Glomerular visceral epithelial cell (primary cell): ENCODE results near the gene PLA2R1.
A peak's percentile ranks its signal among the peaks of the same experiment; 100 is the strongest.
"Not testable (repeated sequence)": the region's sequence is repeated elsewhere in the genome, so short reads cannot be mapped to it uniquely, and the experiment has no call there.

Experiments
- DNase-seq: peaks from one replicate; pipeline ENCODE4 v3.0.0-alpha.2; 2016; ENCODE audit errors: extremely low spot score

PLA2R1 gene

DNA sequence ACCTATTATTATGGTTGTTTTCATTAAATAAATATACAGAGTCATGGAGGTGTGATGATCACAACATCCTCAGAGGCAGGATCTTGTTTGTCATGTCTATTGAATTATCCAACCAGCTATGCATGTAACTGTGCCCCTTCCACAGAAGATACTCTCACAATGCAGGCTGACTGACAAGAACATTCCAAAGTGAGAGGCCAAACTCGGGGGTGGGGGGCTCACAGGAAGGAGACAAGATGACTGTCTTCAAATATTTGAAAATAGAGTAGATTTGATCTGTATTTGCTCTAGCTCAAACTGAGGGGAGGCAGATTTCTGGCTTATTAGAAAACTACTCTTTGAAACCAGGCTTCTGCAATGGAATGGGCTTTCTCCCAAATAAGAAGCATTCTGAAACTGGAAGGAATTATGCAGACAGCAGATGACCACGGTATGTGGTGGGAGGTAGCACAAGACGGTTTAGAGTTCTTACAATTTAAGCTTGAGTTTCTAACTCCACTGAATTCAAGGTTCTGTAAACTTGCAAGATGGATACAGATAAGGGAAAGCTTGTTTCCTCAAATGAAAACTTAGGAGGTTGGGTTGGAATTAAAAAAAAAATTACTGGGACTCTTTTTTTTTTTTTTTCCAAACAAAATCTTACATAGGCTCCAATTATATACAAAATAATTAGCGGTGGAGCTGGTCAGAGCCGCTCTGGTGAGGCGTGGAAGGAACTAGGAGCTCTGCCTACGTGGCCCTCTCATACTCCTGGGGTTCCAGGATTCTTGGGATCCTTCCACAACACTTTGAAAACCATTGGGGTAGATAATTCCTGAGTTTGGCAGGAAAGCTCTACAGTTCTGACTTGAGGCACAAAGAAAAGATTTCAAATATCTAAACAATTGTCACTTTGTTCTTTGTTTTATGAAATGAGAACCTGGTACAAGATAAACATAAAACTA, 79.3 kb downstream of the PLA2R1 start:
- DNase-seq: no peak

DNA sequence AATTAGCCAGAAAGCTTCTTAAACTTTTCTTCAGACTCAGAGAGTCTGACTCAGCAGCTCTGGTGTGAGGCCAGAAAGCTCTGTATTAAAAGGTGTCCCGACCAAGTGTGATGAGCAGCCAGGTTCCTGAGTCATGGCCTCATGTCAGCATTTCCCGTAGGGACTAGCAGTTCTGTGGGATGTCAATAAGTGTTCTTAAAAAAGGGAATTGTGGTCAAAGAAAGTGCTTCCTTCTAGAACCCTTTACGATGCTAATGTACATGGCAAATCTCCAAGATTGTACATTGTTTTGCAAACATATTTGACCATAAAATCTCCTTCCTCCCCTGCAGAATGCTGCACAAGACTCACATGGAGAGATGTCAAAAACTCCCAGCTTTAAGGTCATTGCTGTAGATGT, 80.1 kb downstream of the PLA2R1 start:
- DNase-seq: peak; percentile 79

DNA sequence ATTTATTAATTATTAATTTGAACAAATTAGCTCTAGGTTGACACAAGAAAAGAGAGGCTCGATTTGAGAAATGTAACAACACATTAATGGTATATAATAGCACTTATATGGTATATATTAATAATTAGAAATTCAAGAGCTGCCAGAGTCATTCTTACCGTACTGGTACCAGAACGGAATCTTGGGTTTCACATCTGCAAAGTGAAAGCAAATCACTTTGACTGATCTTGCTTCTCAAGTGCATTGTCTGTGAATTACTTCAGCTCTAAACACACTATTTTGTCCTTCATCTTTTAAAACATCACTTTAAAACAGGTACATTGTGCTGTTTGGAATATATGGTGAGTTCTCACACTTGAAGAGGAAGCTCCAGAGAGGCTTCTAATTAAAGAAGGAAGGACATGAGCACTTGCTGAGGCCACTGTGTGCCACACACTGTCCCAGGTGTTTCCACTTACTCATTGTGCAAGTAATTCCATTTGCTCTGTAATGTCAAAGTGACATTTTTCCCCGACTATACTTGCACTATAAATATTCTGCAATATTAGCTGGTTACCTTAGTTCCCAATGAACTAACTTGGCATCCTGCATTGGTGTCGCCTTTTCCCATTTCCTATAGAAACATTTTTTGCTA, 85.8 kb downstream of the PLA2R1 start:
- DNase-seq: no peak

DNA sequence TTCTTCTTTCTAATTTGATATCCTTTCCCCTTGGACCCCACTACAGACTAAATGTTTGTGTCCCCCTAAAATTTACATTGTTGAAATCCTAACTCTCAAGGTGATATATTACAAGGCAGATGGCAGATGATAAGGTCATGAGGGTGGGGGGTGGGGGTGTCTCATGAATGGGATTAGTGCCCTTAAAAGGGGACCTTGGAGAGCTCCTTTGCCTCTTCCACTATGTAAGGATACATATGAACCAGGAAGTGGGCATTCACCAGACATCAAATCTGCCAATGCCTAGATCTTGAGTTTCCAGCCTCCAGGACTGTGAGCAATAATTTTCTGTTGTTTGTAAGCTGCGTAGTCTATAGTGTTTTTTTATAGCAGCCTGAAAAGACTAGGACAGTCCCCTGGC, 89.1 kb downstream of the PLA2R1 start:
- DNase-seq: no peak

DNA sequence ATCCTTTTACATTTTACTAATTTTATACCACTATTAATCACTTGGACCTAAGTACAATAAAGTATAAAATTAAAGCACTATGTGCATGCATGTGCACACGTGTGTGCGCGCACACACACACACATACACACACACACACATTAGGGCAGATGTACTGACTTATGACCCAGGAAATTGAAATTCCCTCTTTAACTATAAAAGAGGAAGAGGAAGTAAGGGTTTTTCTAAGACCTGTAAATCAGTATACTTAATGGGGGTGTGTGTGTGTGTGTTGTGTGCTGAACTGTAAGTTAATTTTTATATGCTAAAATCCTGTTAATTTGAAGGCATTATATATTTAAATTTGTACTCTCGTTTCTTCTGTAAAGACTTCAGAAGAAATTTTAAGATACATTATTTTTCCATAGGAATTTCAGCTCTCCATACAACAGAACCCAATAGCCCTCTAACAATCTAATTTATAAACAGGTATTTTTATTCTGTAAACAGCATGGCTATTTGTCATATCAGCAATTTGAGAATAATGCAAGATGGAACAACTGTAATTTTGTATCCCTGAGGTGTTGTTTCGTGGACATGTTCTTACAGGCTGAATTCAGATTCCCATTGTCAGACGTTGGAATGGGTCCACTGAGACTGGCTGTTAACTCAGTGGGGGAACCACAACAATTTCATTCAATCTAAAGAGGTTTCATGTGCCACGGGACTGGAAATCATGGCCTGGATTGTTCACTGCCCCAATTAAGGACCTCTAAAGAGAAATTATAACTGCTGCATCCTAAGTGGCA, 90.9 kb downstream of the PLA2R1 start:
- no peak for DNase-seq

DNA sequence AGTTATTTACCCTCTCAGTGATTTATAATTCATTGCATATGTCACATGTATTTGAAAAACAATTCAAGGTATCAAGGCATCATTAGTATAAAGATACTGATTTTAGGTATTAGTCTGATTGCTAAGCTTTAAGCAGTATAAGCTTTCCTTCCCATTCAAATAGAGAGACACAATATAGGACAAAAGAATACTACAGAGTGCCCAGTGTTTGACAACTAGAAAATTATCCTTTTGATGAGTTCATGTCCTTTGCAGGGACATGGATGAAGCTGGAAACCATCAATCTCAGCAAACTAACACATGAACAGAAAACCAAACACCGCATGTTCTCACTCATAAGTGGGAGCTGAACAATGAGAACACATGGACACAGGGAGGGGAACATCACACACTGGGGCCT, 91.9 kb downstream of the PLA2R1 start:
- not testable (repeated sequence) for DNase-seq

DNA sequence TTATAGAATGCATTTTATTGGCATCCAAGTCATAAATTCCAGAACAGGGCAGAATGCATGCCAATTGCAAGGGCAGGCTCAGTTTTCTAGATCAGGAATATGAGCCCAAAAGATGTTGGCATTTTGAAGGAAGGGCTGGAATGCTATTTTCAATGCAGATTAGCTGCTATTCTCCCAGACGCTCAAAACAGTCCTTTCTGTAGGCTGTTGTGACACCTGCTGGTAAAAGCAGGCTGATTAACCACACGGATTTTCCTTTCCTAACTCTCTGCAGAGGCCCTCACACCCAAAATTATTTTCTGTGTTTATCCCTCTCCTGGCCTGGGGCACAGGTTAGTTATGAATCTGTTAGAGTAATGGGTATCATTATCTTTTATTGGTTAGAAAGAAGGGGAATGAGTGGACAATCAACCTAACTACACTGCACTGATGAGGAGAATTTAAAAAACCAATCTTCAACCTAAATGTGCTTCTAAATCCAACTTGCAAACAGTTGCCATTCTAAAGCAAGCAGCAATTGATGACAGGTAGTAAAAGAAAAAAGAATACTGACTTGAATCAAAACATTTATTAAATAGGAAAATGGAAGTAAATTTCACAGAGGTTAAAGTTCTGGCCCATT, 94.0 kb downstream of the PLA2R1 start:
- peak; percentile 30 for DNase-seq

DNA sequence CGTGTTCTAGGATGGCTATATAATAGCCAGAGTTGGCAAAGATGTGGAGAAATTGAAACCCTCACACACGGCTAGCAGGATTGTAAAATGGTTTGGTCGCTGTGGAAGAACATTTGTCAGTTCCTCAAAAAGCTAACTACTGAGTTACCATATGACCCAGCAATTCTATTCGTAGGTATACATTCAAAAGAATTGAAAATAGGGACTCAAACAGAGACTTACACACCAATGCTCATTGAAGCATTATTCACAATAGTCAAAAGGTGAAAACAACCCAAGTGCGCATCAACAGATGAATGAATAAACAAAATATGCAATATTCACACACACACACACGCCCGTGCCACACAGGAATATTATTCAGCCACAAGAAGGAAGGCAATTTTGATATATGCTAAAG, 98.7 kb downstream of the PLA2R1 start:
- no peak for DNase-seq

DNA sequence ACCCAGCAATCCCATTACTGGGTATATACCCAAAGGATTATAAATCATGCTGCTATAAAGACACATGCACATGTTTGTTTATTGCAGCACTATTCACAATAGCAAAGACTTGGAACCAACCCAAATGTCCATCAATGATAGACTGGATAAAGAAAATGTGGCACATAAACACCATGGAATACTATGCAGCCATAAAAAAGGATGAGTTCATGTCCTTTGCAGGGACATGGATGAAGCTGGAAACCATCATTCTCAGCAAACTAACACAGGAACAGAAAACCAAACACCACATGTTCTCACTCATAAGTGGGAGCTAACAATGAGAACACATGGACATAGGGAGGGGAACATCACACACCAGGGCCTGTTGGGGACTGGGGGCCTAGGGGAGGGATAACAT, 99.9 kb downstream of the PLA2R1 start:
- not testable (repeated sequence) for DNase-seq

DNA sequence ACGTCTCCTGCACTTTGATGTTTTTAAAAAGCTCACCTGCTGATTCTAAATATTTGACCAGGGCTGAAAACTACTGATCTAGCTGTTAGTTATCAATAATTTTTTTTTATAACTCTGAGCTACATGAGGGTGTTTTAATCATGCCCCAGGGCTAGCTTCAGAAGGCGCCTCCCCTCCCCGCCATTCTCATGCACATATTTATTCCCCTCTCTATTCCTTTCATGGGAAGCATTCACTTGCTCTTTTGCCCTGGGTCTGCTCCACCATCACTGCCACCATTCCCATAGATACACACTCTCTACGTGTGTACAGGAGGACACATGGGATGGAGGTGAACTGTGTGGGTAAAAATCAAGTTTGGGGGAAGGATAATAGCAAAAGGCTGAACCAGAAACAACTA, 101.0 kb downstream of the PLA2R1 start:
- no peak for DNase-seq

DNA sequence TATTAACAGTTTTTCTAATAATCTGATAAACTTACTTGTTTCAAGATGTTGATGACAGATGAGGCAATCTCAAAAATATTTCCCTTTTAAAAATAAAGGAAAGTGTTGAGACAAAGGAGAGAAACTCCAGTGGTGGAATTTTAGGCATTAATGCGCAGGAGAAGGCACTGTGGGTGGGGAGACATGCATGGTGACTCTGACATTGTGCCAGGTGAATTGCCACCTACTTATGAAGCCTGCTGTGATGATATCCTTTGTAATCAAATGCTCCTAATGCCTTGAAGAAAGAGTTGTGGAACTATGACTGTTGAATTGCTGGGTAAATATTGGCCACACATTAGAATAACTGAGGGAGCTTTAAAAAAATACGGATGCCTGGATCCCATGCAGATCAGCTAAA, 101.4 kb downstream of the PLA2R1 start:
- DNase-seq: peak; percentile 32

DNA sequence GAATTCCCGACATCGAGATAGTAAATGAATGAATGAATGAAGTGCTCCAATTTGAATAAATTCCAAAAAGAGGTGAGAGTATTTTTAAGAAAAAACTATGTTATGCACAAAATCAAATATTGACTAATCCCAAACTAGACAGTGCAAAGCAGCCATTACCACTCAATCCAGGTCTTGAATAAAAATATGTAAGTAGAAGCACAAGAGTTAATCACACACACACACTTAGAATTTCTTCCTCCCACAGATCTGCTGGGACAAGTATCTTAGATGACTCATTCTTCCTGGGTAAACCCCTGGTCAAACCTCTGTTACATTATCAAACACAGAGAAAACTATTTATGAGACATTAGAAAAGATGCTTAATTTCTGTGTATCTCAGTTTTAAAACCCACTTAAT, 102.0 kb downstream of the PLA2R1 start:
- peak; percentile 68 for DNase-seq

DNA sequence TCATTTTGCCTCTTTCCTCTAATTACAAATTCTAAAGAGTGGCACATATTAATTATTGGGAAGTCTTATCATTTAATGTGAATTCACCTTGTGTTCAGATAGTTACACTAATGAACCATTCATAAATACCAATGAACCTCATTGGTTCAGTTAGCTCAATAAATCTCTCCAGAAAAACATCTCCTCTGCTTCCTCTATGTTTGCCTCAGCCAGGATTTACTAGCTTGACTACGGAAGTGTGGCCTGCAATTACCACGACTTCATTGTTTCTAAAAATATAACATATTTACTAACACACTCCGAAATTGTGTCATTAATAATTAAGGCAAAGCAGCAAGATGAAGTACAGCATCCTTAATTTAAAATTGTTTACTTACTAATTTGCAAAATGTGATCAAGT, 103.3 kb downstream of the PLA2R1 start:
- DNase-seq: no peak

DNA sequence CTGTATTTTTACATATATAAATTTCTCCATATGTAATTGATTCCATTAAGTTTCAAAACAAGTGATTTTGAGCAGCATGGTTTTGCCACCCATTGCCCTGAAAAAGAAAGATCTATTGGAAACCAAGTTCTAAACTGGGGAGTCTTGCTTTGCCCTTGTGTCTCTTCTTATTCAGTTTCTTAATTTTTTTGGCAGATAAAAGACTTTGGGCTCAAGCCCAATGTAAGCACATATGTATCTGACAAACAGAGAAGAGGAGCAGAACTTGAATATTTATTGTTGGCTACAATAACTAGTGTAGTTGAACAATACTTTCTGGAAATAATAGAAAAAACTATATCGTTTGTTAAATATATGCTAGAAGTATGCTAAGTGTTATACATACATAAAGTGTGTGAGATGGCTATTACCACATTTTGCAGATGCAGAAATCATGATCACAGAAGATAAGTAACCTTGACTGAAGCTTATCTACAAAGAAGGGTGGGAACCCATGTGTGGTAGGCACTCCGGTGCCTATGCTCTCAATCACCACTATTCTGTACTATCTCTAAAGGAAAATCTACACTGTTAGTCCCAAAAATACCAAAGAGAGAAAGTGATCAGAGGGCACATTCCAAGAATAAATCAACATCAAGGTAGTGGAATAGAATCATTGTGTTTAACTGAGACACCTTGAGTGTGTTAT, 109.1 kb downstream of the PLA2R1 start:
- no peak for DNase-seq

DNA sequence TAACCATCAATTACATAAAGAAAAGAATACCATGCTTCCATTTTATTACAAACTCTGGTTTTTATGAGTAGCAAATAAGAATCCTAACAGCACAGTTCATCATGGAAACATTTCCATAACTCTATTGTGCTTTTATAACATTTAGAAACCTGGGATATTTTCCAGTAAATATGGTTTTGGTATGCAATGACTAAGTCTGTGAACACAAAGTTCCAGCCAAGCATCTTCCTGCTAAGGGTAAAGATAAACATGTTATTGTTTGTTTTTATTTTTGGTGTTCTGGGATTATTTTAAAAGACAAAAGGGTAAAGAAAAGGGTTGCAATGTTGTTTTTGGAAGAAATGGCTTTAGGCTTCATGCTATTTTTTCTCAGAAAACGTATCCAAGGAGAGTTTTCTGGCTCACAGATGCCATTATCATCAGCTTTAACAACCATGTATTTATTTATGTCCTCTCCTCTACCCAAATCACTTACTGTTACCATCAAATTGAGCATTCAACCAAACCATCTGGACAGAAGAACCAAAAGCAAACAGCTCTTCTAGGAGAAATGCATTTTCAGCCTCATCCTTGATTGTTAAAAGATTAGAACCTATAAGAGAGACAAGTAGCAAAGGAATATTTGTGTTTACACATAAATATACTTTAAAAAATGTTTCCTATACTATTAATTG, 116.0 kb downstream of the PLA2R1 start:
- no peak for DNase-seq

DNA sequence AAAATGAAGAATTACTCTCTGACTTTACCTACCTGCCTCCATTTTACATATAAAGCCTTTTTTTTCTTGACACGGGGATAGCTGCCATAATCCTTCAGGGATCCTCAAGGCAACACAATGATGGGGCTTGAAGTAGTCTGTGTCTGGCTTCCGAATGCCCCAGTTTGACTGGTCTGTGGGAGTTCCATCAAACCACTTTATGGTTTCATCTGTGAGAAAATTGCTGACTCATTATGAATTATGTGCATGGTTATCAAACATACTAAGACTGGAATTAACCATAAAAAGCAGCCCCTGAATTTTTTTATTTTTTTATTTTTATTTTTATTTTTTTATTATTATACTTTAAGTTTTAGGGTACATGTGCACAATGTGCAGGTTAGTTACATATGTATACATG, 117.5 kb downstream of the PLA2R1 start:
- no peak for DNase-seq

DNA sequence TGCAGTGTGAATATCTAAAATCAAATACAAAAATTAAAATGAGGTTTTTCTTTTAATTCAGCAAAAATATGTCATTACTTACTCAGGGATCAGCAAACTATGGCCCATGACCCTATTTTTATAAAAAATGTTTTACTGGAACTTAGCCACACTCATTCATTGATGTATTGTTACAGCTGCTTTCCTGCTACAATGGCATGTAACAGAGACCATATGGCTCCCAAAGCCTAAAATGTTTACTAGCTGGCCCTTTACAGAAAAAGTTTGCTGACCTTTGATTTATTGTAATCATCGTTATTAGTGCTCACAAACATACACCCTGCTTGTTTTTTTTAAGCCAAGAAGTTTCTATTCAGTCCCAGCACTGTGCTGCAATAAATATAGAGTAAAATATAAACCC, 120.3 kb downstream of the PLA2R1 start:
- DNase-seq: no peak

DNA sequence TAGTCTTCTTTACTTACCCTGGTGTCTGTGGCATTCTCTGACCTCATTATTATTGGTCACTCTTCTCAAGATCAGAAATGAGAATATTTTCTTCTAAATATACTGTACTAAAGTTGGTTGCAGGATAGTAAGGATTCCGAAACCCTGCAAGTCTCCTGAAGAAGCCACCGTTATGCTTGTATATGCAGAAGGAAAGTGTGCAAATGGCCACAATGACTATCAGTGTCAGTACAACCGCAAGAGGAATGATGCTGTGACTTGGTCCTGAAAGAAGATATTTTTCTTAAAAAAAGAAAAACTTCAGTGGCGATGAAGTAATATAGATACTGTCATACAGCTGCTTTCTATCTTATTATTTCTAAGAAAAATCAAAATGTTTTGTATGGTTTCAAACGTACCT, 120.7 kb downstream of the PLA2R1 start:
- DNase-seq: no peak

DNA sequence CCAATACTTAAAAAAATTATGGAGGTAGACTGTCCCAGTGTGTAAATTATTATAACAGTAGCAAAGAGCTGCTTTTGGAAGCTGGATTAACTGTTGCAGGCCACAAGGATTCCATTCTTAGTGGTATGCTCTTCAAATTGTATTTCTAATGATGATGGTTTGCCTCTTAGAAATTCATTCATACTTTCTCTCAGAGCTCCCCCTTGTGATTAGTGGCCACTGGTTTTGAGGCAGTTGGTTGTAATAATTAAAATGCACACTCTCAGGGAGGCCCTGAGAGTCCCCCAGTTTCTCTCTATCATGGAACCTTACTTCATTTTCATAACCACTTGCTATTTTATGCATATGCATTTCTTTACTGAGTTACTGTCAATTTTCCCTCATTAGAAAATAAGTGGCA, 122.5 kb downstream of the PLA2R1 start:
- DNase-seq: peak; percentile 15

DNA sequence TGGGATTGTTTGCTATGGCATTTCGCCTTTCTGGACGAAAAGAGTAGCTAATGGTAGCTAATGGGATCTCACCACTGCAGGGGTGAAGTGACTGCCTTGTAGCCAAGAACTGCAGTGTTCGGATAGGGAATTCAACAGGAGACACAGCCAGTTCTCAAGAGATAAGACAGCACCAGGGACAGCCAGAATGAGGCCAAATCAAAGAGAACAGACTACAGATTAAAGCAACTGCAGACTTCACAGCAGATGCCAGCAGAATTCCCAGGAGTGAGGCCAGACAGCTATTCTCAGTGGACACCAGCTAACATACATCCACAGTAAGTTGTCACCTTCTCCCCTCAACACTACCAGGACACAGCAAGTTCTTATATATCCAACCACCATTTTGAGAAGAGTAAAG, 124.0 kb downstream of the PLA2R1 start:
- DNase-seq: no peak

DNA sequence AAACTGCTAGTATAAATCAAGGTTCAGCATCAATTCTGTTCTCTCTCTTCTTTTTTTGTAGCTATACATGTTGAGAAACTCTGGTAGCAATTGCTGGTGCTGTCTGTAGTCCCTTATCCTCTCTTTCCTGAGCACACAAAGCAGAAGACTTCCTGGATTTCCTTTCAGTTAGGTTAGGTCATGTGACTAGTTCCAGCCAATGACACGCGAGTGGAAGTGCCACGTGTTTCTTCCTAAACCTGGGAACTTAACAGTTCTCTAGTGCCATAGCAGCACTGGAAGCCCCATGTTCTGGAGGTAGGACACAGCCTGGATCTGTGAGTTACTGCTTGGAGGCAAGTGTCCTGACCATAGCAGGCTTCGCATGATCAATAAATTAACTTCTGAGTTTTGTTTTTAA, 125.9 kb downstream of the PLA2R1 start:
- DNase-seq: no peak
